ENCODE data around the gene ENTPD8. TPM values are rescaled to one million over a fixed set of nuclear protein-coding genes. Genes with fewer than 3 reads are reported as not detected.

The ENTPD8 gene
- total RNA-seq, 4 donors from 2014 or later = not detected

GRCh38 chr9:137427454-137428310 lies 13.5 kb downstream of the ENTPD8 start:
- Histone ChIP-seq H3K9me3 (no peaks in the 10 kb centered on the region), H3K4me3 (no peak overlapping the region), H3K4me1 (peaks cover 27% of the 10 kb centered on the region), H3K27ac (no peak overlapping the region), H3K27me3 (no peaks in the 10 kb centered on the region), H3K36me3 (no peaks in the 10 kb centered on the region)
- 74% methylated on average over 8 of the region's 27 CpGs for WGBS
- no peak for TF ChIP-seq EP300 (IDR thresholded peaks at IDR 0.05)
- no peak for TF ChIP-seq POLR2AphosphoS5 (IDR thresholded peaks at IDR 0.05)
- TF ChIP-seq POLR2A (IDR thresholded peaks at IDR 0.05) = no peak
- TF ChIP-seq CTCF (IDR thresholded peaks at IDR 0.05) = no peak
- DNase-seq (ENCODE audit: low spot score in 2 of 2) = peak in 1 of 2 donors; percentile 51

GRCh38 chr9:137426018-137426681 lies 15.0 kb downstream of the ENTPD8 start:
- peak in 1 of 2 donors; percentile 58 for DNase-seq (ENCODE audit: low spot score in 2 of 2)
- Histone ChIP-seq H3K4me3 (no peak overlapping the region), H3K27ac (no peak overlapping the region), H3K27me3 (no peaks in the 10 kb centered on the region), H3K36me3 (no peaks in the 10 kb centered on the region), H3K9me3 (no peaks in the 10 kb centered on the region), H3K4me1 (peaks cover 40% of the 10 kb centered on the region)
- WGBS = 80% methylated on average over 18 of the region's 18 CpGs
- no peak for TF ChIP-seq EP300 (IDR thresholded peaks at IDR 0.05)

- TF ChIP-seq POLR2A (IDR thresholded peaks at IDR 0.05) (no peak), POLR2AphosphoS5 (IDR thresholded peaks at IDR 0.05) (no peak), CTCF (IDR thresholded peaks at IDR 0.05) (no peak)
- DNase-seq (ENCODE audit: low spot score in 2 of 2) = peak in 1 of 2 donors; percentile 81
- WGBS = 17% methylated on average over 13 of the region's 77 CpGs
- Histone ChIP-seq H3K9me3 (no peaks in the 10 kb centered on the region), H3K27me3 (no peaks in the 10 kb centered on the region), H3K36me3 (no peaks in the 10 kb centered on the region), H3K4me1 (peaks cover 40% of the 10 kb centered on the region), H3K4me3 (peak overlapping the region; percentile 97), H3K27ac (peak overlapping the region; percentile 78)
Observed at GRCh38 chr9:137423514-137424291, 17.5 kb downstream of the ENTPD8 start.

GRCh38 chr9:137422604-137423513 lies 18.3 kb downstream of the ENTPD8 start, which contains the start of the genes EXD3 and NOXA1:
Gene EXD3, minus strand, starts transcription at chr9:137423162. Its CDS starts 27,805 bp downstream, at chr9:137395357.
Gene NOXA1, plus strand, starts transcription at chr9:137423393. Its CDS starts 137 bp downstream, at chr9:137423530.
- Histone ChIP-seq H3K9me3 (no peaks in the 10 kb centered on the region), H3K36me3 (no peaks in the 10 kb centered on the region), H3K27ac (peak within 1 kb of the TSS; percentile 78), H3K27me3 (no peaks in the 10 kb centered on the region), H3K4me1 (peaks cover 40% of the 10 kb centered on the region), H3K4me3 (peak within 1 kb of the TSS; percentile 97)
- peak; percentile 95 for DNase-seq (ENCODE audit: low spot score in 2 of 2)
- under 1% methylated on average over 20 of the region's 113 CpGs for WGBS
- TF ChIP-seq EP300 (IDR thresholded peaks at IDR 0.05) = no peak
- TF ChIP-seq CTCF (IDR thresholded peaks at IDR 0.05) = peak; percentile 40 to 83
